Measurements from ENCODE around the gene TM4SF20.
A peak's percentile ranks its signal among the peaks of the same experiment; 100 is the strongest.
"Not testable (repeated sequence)": the region's sequence is repeated elsewhere in the genome, so short reads cannot be mapped to it uniquely, and the experiment has no call there.

Gene TM4SF20

DNA sequence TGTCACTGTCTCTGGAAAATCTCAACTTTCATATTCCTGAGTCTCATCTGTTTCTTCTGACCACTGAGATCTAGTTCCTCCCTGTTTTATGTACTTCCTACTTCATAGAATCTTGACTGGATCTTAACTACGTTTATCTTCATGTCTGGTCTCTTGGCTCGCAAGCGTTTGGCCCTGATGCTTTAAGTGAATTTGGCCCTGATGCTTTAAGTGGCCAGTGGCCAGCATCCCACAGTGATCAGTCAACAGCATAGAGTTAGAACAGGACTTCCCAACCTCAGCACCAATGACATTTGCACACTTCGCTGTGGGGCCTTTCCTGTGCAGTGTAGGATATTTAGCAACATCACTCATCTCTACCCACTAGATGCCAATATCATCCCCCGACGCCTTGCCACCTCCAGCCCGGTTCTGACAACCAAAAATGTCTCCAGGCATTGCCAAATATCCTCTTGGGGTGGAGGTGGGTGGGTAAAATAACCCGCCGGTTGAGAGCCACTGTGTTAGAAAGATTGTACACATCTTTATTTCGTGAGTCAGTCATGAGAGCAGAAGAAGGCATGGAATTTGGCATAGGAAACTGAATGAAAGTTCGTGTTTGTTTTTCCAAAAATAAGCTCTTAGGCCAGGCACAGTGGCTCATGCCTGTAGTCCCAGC, 12.2 kb downstream of the TM4SF20 start:
- DNase-seq, result peak; percentile 32 to 58 (median 44)

DNA sequence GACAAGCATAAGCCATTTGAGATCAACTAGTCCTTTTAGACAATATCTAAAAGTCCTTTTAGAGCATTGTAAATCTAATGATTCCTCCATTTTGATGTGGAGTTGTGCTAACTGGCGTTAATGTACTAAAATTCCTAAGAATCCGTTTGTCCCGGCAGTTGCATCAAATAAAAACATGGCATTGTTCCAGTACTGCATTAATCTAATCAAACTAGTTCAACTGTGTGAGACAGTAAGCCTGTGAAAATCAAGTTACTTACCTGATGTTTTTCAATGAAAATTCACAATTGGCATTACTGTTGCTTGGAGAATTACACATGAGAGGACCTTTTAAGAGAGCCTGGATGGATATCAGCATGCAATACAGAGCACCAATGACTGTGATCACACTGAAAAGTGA, 13.3 kb downstream of the TM4SF20 start:
- no peak for DNase-seq

DNA sequence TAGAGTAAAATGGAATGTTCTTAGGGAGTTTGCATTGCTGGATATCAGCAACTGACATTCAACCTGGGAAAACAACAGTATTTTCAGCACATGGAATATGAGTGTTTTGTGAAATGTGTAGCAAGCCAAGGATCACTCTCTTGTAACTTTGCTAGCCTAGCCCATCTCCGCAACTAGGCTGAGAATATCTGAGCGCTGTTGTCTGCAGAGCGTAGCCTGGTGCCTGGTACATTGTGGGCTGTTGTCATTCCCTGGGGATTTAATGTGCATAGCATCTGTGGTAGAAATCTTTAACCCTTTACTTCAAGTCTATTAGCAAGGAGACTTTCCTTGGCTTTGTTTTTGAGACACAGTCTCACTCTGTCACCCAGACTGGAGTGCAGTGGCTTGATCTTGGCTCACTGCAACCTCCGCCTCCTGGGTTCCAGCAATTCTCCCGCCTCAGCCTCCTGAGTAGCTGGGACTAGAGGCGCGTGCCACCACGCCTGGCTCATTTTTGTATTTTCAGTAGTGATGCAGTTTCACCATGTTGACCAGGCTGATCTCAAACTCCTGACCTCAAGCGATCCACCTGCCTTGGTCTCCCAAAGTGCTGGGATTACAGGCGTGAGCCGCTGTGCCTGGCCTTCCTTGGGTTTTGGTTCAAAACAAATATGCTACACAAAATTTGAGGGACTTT, 14.4 kb downstream of the TM4SF20 start:
- not testable (repeated sequence) for DNase-seq

DNA sequence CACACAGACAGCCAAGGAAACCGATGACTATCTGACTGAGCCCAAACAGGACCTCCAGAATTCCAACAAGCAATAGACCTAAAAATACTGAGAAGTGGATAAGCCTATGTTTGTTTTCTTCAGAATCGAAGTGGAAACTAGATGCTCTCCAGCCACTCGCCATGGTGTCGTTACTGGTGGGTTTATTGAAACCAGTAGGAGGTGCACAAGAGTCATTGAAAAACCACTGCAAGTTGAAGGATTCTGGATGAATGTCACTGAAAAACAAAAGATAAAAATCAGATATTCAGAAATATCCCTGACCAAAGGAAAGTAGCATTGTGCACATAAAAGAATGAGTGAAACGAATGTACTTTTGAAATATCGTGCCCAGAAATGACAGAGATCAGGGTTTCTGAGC, 15.3 kb downstream of the TM4SF20 start:
- DNase-seq, result peak; percentile 36 to 66 (median 49)

DNA sequence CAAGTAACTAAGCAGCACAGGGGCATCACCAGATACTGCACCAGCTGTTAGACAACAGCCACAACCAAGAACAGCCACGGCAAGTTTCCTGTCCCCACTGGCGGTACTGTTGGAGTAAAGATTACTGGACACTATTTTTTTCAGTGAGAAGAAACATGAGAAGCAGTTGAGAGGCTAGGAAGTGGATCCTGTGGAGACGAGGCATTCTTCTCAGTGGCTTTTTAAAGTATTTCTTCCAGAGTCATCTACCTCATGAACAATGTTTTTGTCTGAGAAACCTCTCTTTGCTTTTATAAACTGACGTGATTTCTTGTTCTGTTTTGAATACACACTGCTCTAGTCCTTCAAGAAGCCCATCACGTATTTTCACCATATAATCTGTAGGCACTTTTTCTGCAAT, 18.8 kb downstream of the TM4SF20 start:
- no peak for DNase-seq

DNA sequence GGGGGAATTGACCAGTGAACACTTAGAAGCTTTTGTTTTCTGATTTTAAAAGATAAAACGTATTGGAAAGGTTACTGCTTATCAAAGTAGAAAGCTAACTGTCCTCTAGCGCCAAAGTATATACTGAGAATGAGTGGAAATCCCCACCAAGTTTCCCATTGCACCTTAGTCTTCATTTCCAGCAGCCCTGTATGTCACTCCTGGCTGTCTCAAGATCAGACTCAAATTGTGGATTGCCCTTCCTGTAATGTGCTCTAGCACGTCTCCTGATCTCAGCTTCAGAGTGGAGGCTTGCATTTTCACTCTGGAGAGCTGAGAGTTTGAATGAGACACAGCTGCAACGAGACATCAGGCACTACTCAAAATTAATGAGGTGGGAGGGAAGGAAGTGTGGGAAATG, 27.5 kb downstream of the TM4SF20 start:
- DNase-seq, result no peak

DNA sequence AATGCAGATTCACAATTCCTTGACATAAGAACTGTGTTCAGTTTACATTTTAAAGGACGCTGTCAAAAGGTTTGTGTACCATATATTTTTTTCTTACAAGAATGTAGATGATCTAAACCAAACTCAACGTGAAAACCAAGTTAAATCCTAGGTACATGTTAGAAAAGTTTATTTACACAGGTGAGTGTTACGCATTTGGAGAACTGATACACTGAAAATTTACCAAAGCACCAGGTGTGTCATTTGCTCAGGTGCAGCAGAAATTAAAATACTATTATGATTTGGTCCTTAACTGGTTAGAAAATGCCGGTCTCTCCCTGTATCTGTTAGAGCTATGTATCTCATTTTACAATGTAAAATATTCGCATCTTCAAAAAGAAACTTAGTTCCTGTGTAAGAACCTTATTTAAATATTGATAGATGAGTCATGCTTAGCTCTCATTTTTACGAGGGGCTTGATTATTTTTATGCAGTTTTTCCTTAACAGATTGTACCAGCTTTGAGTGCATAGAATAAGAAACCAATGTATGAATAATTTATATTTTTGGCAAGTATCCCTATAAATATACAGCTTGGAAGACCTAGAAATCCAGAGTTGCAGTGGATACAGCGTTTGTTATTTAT, 29.0 kb downstream of the TM4SF20 start:
- DNase-seq, result no peak

DNA sequence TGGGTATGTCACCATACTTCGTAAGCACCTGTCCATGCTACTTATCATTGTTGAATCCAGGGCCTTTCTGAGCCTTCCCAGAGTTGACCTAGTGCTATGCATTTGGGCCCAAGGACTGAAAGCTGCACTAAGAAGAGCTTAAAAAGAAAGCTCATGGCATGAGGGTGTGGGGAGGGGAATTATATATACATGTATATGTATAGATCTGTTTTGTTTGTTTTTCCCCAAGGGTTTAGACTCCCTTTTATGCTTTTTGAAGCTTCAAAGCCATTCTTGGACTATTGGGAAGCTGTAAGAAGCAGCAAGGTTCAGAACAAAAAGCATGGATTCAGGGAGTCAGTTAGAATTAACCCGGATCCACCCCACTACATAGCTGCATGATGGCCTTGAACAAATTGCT, 30.8 kb downstream of the TM4SF20 start:
- no peak for DNase-seq

DNA sequence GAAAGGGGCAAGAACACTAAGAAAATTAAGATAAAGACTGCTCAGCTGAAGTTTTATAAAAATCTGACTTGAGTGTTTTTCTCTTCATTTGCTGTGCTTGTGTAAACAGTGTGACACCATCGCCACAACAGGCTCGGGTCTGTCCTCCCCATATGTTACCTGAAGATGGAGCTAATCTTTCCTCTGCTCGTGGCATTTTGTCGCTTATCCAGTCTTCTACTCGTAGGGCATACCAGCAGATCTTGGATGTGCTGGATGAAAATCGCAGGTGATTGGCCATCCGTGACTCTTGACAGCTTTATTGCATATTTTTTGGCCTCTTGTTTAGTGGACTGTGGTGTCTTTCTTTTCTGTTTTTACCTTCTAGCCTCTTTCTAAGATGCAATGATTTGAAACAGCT, 32.0 kb downstream of the TM4SF20 start:
- DNase-seq, result no peak

DNA sequence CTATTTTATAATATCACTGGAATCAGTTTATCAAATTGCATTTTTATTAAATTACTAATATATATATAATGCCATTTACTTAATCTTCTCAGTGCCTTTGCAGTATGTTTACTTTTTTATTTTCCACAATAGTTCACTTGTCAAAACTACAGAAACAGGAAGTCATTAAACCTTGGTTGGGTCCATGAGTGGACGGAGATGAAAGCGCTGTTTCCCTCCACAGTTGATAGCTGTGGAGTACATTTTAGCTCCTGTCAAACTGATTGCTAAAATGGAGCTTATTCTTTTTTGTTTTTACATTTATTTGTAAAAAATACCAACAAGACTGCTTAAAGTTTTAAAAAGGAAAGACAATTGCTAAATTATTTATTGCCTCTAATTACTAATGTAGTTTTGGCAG, 34.9 kb downstream of the TM4SF20 start:
- DNase-seq, result no peak

DNA sequence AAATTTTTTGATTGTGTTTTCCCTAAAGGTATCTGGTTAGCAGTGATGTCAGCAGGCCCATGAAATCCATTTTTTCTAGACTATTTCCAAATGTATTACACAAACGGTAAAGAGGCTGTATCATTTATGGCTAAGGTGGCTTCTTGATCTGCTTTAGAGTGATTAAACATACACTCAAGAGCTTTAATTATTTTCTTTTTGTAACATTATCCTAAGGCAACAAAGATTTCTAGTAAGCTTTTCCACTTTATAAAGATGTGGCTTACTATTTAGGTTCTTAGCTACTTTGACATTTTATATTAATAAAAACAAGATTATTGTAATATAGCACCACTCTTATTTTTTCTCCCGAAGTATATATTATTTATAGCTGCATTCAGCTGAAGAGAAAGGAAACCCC, 37.6 kb downstream of the TM4SF20 start:
- no peak for DNase-seq

DNA sequence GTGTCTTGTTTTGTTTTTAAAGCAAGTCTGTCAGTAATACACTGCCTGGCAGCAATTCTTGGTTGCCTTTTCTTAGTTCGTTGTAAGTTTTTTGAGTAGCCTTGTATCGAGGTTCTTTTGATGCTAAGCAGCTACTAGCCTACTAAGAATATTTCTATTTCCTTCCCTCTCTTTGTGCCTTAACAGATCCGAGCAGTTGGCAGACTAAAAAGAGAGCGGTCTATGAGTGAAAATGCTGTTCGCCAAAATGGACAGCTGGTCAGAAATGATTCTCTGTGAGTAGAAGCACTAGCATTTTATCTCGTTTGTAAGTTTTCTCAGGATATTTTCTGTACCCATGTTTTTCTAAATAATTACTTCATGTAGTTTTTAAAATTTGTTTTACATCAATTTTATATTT, 39.0 kb downstream of the TM4SF20 start:
- no peak for DNase-seq

DNA sequence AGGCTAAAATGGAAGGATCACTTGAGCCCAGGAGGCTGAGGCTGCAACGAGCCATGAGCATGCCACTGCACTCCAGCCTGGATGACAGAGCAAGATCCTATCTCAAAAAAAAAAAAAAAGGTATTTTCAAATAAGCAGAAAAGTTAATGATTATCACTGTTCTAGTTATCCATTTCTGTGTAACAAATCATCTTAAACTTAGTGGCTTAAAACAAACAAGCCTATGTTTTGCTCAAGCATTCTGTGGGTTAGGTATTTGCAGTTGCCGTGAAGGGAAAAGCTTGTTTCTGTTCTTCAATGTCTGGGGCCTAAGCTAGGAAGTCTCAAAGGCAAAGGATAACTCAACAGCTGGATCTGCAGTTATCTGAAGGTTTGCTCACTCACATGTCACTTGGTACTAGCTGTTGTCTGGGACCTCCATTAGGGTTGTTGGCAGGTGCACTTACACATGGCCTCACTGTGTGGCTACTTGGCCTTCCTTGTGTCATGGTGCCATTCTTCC, 40.0 kb downstream of the TM4SF20 start:
- DNase-seq, result no peak

DNA sequence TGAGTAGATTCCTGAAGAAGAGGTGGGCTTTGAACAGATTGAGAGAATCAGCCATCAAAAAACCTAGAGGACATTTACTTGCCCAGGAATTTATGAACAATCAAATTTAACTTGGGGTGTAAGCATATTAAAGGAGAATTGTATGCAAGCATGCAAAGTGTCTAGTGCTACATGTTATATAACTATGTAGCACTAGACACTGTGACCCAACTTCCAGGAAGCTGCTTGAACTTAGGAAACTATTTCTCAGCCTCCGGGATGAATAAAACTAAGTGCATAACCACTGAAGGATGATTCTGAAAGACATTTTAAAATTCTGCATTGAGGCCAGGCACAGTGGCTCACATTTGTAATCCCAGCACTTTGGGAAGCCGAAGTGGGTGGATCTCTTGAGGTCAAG, 41.7 kb downstream of the TM4SF20 start:
- DNase-seq, result no peak

DNA sequence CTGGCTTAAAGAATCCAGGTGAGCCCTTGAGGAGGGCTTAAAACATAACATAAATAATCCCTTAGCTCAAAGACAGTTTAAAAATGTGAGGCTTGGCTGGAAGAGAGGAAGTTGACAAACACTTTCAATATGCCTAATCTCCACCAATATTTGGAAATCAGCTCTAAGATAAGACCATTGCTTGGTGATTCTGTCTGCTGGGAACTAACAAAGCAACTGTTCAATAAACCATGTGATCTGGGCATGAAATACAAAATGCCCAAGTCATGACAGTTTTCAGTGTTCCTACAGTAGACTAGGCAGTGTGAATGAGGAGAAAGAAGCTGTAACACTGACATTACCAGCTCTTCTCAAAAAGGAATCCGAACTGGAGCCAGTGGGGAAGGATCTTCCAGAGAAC, 43.4 kb downstream of the TM4SF20 start:
- DNase-seq, result peak in 1 of 4 experiments; percentile 5

DNA sequence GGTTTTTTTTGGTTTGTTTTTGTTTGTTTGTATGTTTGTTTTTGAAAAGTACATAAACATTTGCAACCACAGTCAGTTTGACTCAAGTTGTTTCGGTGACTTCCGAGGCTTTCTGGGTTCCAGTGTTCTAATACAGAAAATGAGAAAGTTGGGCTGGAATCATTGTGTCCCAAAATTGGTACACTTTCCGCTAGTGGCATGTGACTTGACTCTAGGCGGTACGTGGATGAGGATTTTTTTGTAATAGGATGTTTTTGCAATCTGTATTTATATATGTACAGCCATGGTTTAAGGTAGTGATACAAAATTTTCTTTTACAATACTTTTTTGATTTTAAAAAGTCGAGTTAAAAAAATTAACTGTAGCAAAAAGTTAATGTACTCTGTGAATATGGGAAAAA, 52.3 kb downstream of the TM4SF20 start:
- no peak for DNase-seq

DNA sequence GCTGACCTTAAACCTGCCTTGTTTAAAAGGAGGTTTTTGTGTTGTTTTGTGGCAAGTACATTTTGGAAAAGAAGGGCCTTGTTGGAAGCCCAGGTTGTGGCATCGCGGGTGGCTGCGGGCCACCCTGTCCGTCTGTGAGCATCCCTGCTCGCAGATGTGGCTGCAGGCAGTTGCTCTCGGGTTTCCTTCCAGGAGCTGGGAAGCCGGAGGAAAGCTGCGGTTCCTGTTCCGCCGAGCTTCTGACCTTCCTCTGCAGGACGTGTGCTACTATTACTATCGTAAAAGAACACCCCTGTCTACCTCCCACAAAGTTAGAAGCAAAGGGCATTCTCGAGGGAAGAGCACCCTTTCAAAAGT, 53.3 kb downstream of the TM4SF20 start:
- peak; percentile 33 to 67 (median 54) for DNase-seq

DNA sequence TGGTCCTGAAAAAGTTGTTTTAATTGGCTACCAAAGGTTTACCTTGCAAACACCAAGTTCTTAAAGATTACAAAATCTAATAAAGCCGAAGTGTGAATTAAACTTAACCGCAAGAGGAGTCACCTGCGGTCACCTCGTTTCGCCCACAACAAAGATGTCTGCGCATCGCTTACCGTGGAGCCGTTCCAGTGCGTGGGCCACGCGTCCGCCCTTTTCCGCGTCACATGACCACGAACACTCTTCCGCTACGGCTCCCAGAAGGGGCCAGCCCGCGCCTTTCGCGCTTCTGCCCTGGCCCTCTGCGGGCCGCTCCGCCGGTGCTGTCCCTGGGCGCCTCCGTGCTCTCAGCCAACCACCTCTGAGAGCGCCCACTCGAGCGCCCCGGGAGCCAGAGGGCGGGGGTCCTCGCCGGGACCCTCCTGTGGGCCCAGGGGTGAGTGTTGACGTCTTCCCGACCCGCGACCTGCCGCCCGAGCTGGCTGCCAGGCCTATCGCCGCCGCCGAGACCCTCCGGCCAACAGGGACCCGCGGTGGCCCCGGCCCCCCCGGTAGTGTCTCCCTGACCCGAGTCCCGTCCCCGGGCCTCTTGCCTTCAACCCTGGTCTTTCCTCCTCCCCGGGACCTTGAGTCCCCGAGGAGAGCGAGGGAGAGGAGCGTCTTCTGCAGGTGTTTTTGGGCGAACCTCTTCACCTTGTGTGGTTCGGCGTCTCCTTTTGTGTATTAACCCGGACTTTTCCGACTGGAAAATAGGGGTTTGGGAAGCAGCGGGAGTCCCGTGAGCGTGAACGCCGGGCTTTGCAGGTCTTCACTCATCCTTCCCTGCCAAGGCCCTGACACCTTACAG, 53.9 kb downstream of the TM4SF20 start, which contains the start of gene MFF:
TSS of gene MFF (plus strand) at position 257 of the 844 bp plus-strand sequence. CDS start 5,415 bp downstream, outside the sequence.
- peak; percentile 94 to 97 (median 96) for DNase-seq

DNA sequence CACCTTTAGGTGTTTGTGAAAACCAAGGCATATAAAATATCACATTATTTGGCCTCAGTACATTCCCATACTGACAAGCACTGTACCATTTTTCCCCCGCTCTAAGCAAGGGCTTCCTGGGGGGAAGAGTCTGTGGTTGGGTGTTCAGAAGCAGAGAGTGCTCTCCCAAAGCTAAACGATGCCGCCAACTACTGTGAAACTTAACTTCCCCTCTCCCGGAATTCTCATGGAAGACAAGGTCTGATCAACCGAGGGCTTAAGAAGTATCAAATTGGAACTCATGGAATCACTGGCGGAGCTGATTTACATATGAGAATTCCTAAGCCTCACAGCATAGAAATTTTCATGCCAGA, 54.5 kb downstream of the TM4SF20 start:
- peak in 2 of 4 experiments; percentile 36 to 39 for DNase-seq

DNA sequence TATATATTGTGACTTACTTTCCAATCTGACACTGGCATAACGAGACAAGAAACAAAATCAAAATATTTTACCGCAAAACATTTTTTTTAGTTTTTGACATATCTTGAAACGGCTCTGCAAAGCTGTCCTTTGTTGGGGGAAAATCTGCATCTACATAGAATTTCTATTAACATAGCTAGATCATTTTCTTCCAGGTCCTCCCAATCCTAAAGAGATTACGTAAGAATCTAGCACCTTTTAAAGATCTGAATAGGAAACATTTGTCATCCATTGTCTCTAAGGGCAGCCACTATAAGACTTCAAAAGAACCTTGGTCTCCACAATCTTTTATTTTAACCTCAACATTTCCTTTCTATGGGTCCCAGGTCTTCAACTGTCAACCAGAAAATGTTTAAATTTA, 55.3 kb downstream of the TM4SF20 start:
- DNase-seq, result no peak

DNA sequence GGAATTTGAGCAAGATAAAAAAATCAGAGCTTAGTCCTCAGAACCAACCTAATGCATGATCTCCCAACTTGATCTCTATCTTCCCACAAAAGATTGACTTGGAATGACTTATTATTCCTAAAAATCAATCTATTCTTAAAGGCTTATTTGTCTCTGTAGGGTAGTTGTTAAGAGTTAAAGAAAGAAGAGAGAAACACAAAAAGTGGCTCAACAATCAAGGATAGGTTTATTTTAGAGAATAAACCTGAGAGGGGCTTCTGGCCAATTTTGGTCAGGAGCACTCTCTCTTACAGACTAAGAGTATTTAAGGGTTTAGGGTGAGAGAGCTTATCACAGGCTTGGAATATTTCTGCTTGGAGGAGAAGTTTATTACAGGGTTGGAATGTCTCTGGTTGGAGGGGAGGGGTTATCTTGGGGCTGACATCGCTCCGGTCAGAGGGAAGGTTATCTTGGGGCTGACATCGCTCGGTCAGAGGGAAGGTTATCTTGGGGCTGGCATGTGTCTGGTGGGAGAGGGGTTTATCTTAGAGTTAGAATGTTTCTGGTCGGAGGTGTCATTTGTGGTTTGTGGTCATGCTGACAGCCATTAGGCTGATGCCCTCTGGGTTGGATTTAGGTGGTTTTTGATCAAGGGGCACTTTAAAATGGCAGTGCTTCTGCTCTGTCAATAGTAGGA, 56.4 kb downstream of the TM4SF20 start:
- DNase-seq, result no peak

DNA sequence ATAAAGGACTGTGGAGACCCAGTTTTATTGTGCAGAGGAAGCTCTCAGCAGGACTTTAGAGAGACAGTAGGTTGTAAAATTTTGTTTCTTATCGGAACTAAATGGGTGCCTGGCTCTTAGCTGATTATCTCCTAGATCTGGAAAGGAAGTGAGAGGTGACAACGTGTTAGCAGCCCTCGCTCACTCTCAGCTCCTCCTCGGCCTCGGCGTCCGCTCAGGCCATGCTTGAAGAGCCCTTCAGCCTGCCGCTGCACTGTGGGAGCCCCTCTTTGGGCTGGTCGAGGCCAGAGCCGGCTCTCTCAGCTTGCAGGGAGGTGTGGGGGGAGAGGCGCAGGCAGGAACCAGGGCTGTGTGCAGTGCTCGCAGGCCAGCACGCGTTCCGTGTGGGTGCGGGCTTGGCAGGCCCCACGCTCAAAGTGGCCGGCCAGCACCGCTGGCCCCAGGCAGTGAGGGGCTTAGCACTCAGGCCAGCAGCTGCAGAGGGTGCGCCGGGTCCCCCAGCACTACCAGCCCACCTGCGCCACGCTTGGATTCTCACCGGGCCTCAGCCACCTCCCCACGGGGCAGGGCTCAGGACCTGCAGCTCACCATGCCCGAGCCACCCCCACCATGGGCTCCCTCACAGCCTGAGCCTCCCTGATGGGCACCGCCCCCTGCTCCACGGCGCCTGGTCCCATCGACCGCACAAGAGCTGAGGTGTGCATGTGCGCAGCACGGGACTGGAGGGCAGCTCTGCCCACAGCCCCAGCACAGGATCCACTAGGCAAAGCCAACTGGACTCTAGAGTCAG, 58.6 kb downstream of the TM4SF20 start:
- DNase-seq, result no peak
